HTERT RPE-1 (cell line): Measurements from ENCODE around the gene KDM4C.
"Not testable (repeated sequence)": the region's sequence is repeated elsewhere in the genome, so short reads cannot be mapped to it uniquely, and the experiment has no call there.

Source experiments
- in situ Hi-C: fragments of 300-500 bp; cut with MboI; formaldehyde crosslinking; loops from 4 replicates; pipeline ENCODE4 v1.14.3; 2020; ENCODE audit warnings: low sequenced_read_pairs

Gene KDM4C

DNA sequence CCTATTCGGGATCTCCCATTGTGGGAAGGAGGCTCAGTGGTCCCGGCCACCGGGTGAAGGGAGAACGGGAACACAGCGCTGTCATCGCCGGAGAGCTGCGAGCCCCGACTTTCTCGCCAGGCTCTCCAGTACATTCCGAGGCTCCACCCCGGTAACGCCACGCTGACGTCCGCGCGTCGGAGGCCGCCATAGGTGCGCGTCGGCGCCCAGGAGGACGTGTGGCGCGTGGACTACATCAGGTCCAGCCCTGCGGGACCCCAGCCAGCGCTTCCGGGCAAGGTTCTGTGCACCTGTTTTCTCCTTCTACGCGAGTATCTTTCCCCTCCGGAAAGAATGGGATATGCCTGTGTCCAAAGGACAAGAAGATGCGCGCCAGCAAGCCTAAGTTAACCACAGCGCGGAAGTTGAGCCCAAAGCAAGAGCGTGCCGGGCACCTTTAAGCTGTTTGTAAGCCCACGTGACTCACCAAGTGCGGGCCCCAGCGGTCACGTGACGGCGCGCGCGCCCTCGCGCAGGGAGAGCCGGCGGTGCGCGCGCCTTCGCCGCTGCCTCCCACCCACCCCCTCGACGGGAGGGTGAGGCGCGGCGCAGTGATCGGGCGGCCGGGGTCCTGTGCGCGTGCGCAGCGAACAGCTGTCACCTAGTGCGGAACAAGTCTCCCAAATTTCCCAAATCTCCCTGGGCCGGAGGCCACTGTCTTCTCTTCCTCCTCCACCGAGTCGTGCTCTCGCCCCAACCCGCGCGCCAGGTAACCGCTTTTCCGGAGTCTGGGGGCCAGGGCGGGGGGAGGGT lies at the start of gene KDM4C:
KDM4C (plus strand) TSS at position 518 of the 792 bp plus-strand sequence. CDS start 35,016 bp downstream, outside the sequence.
- in situ Hi-C loops, result no loop called here

DNA sequence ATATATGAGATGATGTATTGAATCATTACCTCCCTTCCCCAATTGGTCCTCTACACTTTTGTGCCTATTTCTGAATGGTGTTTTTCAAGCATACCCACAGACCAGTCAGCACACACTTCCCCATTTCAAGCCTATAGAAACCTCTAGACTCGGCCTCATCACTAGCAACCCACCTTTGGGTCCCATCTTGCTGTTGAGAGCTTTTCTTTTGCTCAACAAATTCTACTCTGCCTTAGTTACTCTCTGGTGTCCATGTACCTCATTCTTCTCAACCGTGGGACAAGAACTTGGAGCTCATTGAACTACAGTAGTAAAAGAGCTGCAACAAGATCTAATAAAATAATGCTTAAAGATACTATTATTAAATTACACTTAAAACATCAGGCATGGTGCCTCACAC lies 49.0 kb upstream of the KDM4C start:
- in situ Hi-C loops, result no loop called here

DNA sequence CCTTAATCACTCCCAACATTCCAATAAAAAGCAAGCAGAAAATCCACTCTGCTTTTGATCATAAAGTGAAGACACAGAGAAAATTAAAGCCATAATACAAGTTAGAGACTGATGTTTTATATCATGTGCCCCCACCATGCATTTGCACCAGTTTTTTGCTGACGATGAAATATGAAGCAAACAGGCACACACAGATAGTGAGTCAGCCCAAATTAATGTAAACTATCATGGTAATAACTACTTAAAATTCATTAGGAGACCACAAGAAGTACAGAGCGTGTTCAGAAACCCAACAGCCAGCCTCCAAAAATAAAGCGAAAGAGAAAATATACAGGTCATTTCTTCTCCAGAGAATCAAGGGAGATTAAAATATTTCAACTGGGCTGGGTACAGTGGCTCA lies 46.4 kb upstream of the KDM4C start:
- in situ Hi-C loops, result no loop called here

DNA sequence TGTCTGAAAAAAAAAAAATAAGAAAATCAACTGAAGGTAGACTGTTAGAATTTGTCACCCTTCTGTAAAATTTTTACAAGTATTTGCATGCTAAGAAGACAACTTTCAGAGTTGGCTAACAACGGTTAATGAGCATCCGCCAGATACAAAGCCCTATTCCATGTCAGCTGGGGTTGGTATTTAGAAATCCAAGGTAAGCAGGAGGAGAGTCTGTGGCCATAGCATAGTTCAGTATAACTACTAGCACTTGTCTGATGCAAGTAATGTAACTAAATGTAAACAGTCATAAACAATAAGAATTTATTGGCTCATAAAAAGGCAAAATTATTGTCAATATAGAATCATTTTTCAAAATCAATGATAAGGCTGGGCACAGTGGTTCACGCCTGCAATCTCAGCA lies 45.7 kb upstream of the KDM4C start:
- in situ Hi-C loops, result no loop called here

DNA sequence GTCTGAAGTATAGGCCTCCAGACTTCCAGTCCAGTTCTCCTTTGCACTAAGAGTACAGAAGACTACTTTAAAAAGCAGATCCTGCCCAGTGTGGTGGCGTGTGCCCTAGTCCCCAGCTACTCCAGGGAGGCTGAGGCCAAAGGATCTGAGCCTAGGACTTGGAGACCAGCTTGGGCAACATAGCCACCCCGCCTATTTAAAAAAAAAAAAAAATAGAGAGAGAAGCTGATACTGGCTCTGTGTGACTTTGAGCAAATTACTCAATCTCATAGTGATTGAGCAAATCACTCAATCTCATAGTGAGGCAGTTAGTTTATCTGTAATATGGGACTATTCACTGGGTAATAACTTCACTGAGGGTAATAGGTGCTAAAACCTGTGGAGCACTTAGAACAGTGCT lies 43.6 kb upstream of the KDM4C start:
- in situ Hi-C loops, result no loop called here

DNA sequence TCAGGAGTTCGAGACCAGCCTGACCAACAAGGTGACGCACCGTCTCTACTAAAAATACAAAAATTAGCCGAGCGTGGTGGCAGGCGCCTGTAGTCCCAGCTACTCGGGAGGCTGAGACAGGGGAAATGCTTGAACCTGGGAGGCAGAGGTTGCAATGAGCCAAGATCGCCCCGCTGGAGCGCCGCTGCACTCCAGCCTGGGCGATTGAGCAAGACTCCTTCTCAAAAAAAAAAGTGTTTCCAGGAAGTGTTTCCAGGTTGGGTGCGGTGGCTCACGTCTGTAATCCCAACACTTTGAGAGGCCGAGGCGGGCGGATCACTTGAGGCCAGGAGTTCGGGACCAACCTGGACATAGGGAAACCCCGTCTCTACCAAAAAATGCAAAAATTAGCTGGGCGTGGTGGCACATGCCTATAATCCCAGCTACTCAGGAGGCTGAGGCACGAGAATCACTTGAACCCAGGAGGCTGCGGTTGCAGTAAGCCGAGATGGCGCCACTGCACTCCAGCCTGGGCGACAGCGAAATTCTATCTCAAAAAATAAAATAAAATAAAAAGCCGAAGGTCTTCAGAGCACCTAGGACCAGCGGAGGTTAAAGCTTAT lies 42.5 kb upstream of the KDM4C start:
- in situ Hi-C loops, result not testable (repeated sequence)

DNA sequence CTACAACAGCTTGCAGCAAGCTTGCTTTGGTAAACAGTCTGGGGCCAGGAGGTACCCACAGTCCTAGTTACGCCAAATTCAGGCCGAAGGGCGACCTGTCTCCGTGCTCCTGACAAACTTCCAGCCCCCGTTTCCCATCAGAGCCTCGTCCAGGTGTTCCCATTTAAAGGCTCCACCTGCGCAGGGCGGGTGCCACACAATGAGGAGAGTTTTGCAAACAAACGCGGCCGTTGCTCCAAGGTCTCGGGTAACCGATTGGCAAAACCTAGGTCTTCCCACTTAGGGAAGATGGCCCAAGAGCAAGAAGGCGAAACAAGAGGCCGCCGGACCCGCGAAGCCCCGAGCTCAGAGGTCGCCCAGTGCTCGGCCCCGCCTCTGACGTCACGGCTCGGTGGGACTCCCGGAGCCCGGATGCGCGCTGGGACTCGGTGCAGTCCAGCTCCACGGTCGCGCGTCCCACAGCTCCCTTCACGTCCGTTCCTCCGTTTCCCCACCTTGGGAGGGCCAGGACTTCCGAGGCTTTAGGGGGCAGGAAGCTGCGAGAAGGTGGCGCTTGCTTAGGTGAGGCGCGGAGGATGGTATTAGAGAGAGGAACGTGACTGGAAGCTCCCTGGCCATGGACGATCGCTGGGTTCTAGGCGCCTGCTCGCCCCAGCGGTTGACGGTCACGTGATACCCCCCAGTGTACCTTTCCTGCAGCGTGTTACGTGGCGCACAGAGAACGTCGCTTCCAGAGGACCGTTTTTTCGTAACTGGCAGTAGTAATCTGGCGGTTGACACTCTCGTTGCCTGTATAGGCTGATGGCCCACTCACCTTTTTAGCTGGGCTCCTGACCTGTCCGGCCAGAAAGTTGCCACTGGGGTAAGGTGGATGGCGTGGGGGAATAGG lies 41.8 kb upstream of the KDM4C start:
- in situ Hi-C loops, result no loop called here

DNA sequence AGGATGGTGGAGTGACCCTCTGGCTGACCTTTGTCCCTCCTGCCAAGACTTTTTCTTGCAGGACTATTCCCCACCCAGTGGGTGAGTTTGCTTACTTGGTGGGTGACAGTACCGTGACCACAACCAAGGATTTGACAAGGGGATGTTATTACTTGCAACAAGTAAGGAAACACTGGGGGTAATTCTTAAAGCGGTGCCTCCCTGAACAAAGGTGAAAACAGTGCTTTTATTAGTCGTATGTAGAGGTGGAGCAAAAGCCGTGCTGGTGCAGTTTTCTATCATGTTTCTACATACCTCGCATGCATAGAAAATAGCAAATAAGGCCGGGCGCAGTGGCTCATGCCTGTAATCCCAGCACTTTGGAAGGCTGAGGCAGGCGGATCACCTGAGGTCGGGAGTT lies 41.0 kb upstream of the KDM4C start:
- in situ Hi-C loops, result no loop called here

DNA sequence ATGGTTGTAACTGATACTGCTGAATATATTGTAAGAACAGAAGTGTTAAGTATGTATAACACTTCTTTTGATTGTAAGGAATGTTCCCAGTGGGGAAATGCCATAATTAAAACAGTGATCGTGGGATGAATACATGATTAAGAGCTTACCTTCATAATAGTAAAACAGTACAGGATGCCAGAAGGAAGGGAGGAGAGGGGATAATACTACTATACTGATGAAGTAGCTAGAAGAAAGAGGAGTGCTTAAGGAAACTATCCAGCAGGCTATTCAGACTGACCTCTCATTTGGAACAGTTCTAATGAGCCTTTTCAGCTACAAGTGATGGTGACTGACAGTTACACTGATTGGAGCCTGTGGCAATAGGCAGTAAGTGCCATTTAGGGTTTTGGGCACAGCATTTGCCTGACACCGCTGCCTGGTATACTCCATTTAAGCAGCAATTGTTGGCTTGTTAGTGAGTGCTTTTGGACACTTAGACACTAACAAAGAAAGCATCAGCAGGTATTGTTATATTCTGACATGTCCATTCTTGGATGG lies 33.8 kb upstream of the KDM4C start:
- in situ Hi-C loops, result no loop called here

DNA sequence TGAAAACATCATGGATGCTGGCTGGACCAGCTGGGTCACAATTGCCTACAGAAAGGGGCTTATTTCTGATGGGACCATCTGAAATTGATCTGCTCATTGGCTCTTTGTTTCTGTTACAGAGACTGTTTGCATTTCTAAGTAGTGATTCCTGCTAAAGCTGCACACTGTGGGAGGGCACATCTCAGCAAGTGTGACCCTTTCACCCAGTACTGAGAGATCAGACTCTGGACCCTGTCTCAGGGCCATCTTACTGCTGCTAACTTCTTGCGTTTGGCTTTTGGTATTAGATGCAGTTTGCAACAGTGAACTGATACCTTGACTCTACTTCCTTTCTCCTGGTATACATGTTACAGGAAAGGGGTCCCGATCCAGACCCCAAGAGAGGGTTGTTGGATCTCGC lies 24.5 kb upstream of the KDM4C start:
- in situ Hi-C loops, result no loop called here

DNA sequence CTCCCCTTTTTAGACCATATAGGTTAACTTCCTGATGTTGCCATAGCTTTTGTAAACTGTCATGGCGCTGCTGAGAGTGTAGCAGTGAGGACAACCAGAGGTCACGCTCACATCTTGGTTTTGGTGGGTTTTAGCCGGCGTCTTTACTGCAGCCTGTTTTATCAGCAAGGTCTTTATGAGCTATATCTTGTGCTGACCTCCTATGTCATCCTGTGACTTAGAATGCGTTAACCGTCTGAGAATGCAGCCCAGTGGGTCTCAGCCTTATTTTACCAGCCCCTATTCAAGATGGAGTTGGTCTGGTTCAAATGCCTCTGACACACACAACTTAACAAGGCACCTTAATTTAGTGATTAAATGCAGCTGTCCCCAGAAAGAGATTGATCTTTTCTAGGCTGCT lies 23.9 kb upstream of the KDM4C start:
- in situ Hi-C loops, result no loop called here

DNA sequence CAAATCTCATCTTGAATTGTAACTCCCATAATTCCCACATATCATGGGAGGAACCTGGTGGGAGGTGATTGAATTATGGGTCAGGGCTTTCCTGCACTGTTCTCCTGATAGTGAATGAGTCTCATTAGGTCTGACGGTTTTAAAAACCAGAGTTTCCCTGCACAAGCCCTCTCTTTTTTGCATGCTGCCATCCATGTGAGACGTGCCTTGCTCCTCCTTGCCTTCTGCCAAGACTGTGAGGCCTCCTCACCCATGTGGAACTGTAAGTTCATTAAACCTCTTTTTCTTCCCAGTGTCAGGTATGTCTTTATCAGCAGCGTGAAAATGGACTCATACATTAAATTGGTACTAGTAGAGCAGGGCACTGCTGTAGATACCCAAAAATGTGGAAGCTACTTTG lies 22.4 kb upstream of the KDM4C start:
- in situ Hi-C loops, result no loop called here

DNA sequence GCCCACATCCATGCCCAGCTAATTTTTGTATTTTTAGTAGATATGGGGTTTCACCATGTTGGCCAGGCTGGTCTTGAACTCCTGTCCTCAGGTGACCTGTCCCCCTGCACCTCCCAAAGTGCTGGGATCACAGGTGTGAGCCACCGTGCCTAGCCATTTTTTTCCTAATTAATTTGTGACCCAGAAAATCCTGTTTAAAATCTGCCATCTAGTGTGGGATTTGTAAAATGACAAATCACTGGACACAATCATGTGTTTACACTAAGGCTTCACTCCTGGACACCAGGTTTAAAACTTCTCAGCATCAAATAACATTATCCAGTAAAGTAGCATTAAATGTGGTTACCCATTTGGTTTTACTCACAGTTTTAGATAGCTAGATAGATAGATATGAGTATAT lies 18.6 kb upstream of the KDM4C start:
- in situ Hi-C loops, result no loop called here

DNA sequence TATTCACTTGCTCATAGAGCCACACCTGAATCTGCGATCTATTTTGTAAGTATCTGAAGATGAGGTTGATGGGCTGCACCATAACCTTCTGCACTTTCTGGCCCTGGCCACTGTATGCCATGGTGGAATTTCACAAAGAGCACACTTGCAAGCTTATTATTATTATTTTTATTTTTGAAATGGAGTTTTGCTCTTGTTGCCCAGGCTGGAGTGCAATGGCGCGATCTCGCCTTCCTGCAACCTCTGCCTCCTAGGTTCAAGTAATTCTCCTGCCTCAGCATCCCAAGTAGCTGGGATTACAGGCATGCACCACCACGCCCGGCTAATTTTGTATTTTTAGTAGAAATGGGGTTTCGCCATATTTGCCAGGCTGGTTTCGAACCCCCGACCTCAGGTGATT lies 8.9 kb upstream of the KDM4C start:
- in situ Hi-C loops, result not testable (repeated sequence)

DNA sequence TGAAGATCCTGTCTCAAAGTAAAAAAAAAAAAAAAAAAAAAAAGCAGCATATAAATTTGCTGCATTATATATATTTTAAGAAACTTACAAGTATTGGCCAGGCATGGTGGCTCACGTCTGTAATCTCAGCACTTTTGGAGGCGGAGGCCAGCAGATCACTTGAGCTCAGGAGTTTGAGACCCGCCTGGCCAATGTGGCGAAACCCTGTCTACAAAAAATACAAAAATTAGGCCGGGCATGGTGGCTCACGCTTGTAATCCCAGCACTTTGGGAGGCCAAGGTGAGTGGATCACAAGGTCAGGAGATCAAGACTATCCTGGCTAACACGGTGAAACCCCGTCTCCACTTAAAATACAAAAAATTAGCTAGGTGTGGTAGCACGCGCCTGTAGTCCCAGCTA lies 2.9 kb upstream of the KDM4C start:
- in situ Hi-C loops, result not testable (repeated sequence)

DNA sequence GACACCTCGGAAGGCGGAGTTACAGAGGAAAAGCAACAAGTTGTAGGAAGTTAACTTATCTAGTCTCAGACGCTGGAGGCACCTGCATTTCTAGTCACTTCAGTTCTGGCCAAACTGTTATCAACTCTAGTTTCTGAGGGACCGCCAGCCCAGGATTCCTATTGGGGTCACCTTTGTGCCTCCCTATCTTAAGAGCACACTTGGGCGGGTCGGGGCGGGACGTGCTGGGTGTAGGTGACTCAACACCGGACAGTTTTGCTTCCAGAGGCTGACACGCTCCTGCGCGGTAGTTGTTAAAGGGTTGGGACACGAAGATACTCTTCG lies 679 bp upstream of the KDM4C start:
- in situ Hi-C loops, result no loop called here

DNA sequence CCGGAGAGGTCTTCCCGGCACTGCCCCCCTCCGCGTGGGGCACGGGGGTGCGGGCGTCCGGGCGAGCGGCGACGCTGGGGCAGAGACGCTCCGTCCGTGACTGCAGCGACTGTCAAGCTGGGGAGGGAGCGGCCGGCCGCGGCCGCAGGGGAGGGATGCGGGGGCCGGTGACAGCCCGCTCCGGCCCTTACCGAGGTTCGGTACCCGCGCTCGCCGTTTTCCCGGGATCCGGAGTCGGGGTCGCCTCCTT lies 400 bp downstream of the KDM4C start:
- in situ Hi-C loops, result no loop called here

DNA sequence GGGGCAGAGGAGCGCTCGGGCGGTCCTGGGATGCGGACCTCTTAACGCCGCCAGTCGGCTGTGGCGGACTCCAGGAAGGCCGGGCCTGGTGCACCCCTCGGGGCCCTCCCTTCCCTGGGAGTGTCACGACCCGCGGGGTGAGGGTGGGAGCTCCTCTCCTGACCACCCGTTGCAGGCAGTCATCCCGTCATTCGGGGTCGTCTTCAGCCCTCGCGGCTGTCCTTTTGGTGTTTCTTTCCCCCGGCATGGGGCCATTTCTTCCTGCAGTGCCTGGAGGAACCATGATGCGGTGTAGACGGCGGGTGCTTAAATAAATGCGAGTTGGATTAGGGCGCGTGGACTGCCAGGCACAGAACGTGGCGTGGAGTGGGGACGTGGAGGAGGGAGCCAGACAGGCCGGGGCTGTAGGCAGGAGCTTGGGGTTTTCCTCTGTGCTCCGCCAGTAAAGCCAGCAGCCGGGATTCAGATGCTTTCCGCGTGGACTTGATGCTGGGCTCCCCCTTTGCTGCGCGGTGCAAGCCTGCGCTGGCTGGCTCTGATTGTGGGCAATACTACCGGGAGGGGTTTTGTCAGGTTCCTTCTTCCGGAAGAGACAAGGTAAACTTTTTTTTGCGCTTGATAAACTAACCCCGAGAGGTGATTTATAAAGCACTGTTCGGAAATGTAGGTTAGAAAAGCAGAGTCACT lies 868 bp downstream of the KDM4C start:
- in situ Hi-C loops, result no loop called here

DNA sequence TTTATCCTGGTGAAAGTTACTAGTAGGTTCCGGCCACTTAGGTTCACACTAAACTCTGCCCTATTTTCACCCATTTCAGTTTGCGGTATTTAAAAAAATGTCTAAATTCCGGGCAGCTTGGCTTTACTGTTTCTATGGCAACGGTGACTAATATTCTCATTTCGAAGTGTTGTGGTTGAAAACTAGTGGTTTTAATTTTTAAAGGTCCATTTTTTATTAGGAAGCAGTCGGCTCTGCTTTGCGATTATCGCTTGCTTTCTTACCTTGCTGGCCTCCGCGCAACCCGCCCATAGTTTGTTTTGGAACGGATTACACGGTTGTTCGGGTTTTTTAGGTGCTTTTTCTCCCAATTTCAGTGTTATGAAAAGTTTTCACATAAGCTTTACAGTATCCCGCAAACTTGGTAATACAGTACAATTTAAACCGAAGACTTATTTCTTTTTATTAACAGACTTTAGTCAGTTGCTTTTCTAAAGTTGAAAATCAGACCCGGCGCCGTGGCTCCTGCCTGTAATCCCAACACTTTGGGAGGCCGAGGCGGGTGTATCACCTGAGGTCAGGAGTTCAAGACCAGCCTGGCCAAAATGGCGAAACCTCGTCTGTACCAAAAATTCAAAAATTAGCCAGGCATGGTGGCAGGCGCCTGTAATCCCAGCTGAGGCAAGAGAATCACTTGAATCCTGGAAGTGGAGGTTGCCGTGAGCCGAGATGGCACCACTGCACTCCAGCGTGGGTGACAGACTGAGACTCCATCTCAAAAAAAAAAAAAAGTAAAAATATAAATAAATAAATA lies 1.6 kb downstream of the KDM4C start:
- in situ Hi-C loops, result no loop called here

DNA sequence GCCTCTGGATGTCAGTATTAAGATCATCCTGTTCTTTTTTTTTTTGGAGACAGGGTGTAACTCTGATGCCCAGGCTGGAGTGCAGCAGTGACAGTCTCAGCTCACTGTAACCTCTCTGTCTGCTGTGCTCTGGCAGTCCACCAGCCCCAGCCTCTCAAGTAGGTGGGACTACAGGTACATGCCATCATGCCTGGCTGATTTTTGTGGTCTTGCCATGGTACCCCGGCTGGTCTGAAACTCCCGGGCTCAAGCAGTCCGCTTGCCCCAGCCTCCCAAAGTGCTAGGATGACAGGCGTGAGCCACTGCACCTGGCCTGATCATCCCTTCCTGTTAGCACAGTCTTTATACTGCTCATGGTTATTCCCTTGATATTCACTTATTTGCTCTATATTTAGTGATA lies 3.5 kb downstream of the KDM4C start:
- in situ Hi-C loops, result no loop called here

DNA sequence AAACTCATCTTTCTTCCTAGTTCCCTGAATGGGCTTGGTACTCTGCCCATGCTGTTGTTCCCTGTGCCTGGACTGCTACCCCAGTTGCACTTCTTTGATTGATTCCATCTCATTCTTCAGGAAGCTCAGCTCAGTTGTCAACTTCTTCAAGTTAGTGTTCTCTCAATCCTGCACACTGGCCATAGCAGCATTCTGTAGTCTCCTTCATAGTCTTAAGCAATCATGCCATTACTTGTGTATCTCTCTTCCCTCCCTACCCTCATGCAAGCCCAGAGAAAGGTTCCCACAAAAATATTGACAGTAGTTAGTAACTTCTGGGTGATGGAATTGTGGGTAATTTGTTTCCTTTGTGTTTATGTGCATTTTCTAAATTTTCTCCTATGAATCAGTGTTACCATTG lies 5.5 kb downstream of the KDM4C start:
- in situ Hi-C loops, result no loop called here
